ENCODE results near the gene TGFB1.

GRCh38 chr19:41310033-41310831, 43.5 kb downstream of the TGFB1 start, which contains the start of gene CCDC97:
- TF ChIP-seq POLR2A (IDR thresholded peaks at IDR 0.05; ENCODE audit: low read depth, low read length) = peak; percentile 88
- TF ChIP-seq TAF1 (IDR thresholded peaks at IDR 0.05; ENCODE audit: borderline replicate concordance, low read depth, low read length) = peak; percentile 87
